KOPT-K1 (cell line): Measurements from ENCODE around the gene NCKAP5.

Experiments used
- H3K27ac ChIP-seq: fragments of 200-600 bp; sonication (generic); 2 replicates; pipeline ENCODE4 v1.5.1; 2016; ENCODE audit warnings: antibody characterized with exemption, mild to moderate bottlenecking, low read depth, low read length; ENCODE audit not compliant: poor library complexity, severe bottlenecking
- H3K36me3 ChIP-seq: fragments of 200-600 bp; sonication (generic); 2 replicates; pipeline ENCODE4 v1.5.1; 2017; ENCODE audit warnings: antibody characterized with exemption, mild to moderate bottlenecking, low read length, moderate library complexity; ENCODE audit not compliant: insufficient read depth
- H3K9me3 ChIP-seq: fragments of 200-600 bp; sonication (generic); 2 replicates; pipeline ENCODE4 v1.5.1; 2017; ENCODE audit warnings: antibody characterized with exemption, low read length, mild to moderate bottlenecking; ENCODE audit not compliant: insufficient read depth, poor library complexity, severe bottlenecking

The NCKAP5 gene

GRCh38 chr2:133452146-133452545 is 116.1 kb downstream of the NCKAP5 start:
- H3K9me3 ChIP-seq, result no peaks in the 10 kb centered on the region
- H3K36me3 ChIP-seq, result no peaks in the 10 kb centered on the region
- H3K27ac ChIP-seq, result no peak overlapping the region

- no peaks in the 10 kb centered on the region for H3K36me3 ChIP-seq
- no peak overlapping the region for H3K27ac ChIP-seq
- no peaks in the 10 kb centered on the region for H3K9me3 ChIP-seq
Measured at GRCh38 chr2:133448195-133448594, 120.1 kb downstream of the NCKAP5 start.

GRCh38 chr2:133447303-133447702 is 121.0 kb downstream of the NCKAP5 start:
- no peaks in the 10 kb centered on the region for H3K36me3 ChIP-seq
- H3K27ac ChIP-seq, result no peak overlapping the region

GRCh38 chr2:133444465-133444864 is 123.8 kb downstream of the NCKAP5 start:
- Histone ChIP-seq H3K27ac (no peak overlapping the region), H3K36me3 (no peaks in the 10 kb centered on the region), H3K9me3 (no peaks in the 10 kb centered on the region)

More at GRCh38 chr2:133447303-133447702, 121.0 kb downstream of the NCKAP5 start:
- H3K9me3 ChIP-seq, result no peaks in the 10 kb centered on the region

- H3K36me3 ChIP-seq, result no peaks in the 10 kb centered on the region
- H3K9me3 ChIP-seq, result no peaks in the 10 kb centered on the region
- H3K27ac ChIP-seq, result no peak overlapping the region
Measured at GRCh38 chr2:133442393-133442792, 125.9 kb downstream of the NCKAP5 start.

- Histone ChIP-seq H3K9me3 (no peaks in the 10 kb centered on the region), H3K27ac (no peak overlapping the region), H3K36me3 (no peaks in the 10 kb centered on the region)
Measured at GRCh38 chr2:133439565-133439920, 128.7 kb downstream of the NCKAP5 start.

GRCh38 chr2:133438848-133439564 is 129.3 kb downstream of the NCKAP5 start:
- no peaks in the 10 kb centered on the region for H3K9me3 ChIP-seq
- no peaks in the 10 kb centered on the region for H3K36me3 ChIP-seq
- H3K27ac ChIP-seq, result no peak overlapping the region

GRCh38 chr2:133438026-133438425 is 130.2 kb downstream of the NCKAP5 start:
- H3K36me3 ChIP-seq, result no peaks in the 10 kb centered on the region
- H3K9me3 ChIP-seq, result no peaks in the 10 kb centered on the region
- no peak overlapping the region for H3K27ac ChIP-seq

- Histone ChIP-seq H3K36me3 (no peaks in the 10 kb centered on the region), H3K9me3 (no peaks in the 10 kb centered on the region), H3K27ac (no peak overlapping the region)
Measured at GRCh38 chr2:133437492-133437891, 130.8 kb downstream of the NCKAP5 start.

GRCh38 chr2:133434959-133435668 is 133.1 kb downstream of the NCKAP5 start:
- no peak overlapping the region for H3K27ac ChIP-seq
- no peaks in the 10 kb centered on the region for H3K9me3 ChIP-seq
- no peaks in the 10 kb centered on the region for H3K36me3 ChIP-seq

GRCh38 chr2:133433455-133434451 is 134.5 kb downstream of the NCKAP5 start:
- no peaks in the 10 kb centered on the region for H3K9me3 ChIP-seq
- H3K27ac ChIP-seq, result no peak overlapping the region

GRCh38 chr2:133432778-133433177 is 135.5 kb downstream of the NCKAP5 start:
- Histone ChIP-seq H3K27ac (no peak overlapping the region), H3K9me3 (no peaks in the 10 kb centered on the region), H3K36me3 (no peaks in the 10 kb centered on the region)

More at GRCh38 chr2:133433455-133434451, 134.5 kb downstream of the NCKAP5 start:
- no peaks in the 10 kb centered on the region for H3K36me3 ChIP-seq

GRCh38 chr2:133431289-133431688 is 137.0 kb downstream of the NCKAP5 start:
- H3K27ac ChIP-seq, result no peak overlapping the region
- H3K36me3 ChIP-seq, result no peaks in the 10 kb centered on the region
- H3K9me3 ChIP-seq, result no peaks in the 10 kb centered on the region

- H3K36me3 ChIP-seq, result no peaks in the 10 kb centered on the region
- no peaks in the 10 kb centered on the region for H3K9me3 ChIP-seq
- H3K27ac ChIP-seq, result no peak overlapping the region
Measured at GRCh38 chr2:133426791-133427190, 141.5 kb downstream of the NCKAP5 start.

GRCh38 chr2:133425612-133426011 is 142.7 kb downstream of the NCKAP5 start:
- Histone ChIP-seq H3K27ac (no peak overlapping the region), H3K36me3 (no peaks in the 10 kb centered on the region), H3K9me3 (no peaks in the 10 kb centered on the region)
